IMR-90 (cell line): ENCODE results near the gene CREBZF. TPM values are rescaled to one million over a fixed set of nuclear protein-coding genes. Genes with fewer than 3 reads are reported as not detected.
"Not testable (repeated sequence)": the region's sequence is repeated elsewhere in the genome, so short reads cannot be mapped to it uniquely, and the experiment has no call there.

Experiments used
- ATAC-seq: fragments of 200-7000 bp; cut with Tn5 transposase; 2 replicates; pipeline ENCODE4 v1.9.1; 2020; ENCODE audit warnings: low read depth, mild to moderate bottlenecking, moderate library complexity
- BruUV-seq: library from RNA; stranded (reverse); fragments of 400-500 nt; replicated peaks from 2 replicates; lab custom pipeline; 2021; lab: Mats Ljungman, UMichigan
- CTCF ChIA-PET: fragments of 300-600 bp; formaldehyde crosslinking; extraction: SDS; loops from one replicate; lab custom pipeline; 2021; ENCODE audit warnings: antibody characterized with exemption; lab: Yijun Ruan, JAX
- POLR2A ChIA-PET: fragments of 300-600 bp; sonication (Branson Sonifier 250); formaldehyde crosslinking; loops from one replicate; lab custom pipeline; 2022; ENCODE audit warnings: antibody characterized with exemption; ENCODE audit not compliant: unreplicated experiment; lab: Charles Lee
- DNase-seq: peaks from one replicate; pipeline ENCODE4 v3.0.0; 2013
- H2AFZ ChIP-seq: replicated peaks from 2 replicates; pipeline ENCODE3; 2013; ENCODE audit warnings: low read length, mild to moderate bottlenecking; ENCODE audit not compliant: poor library complexity
- H2AK5ac ChIP-seq: 2 replicates; pipeline ENCODE4 v1.6.1; 2013; ENCODE audit warnings: low read depth, low read length, inconsistent platforms
- H2AK9ac ChIP-seq: replicated peaks from 2 replicates; pipeline ENCODE3; 2013; ENCODE audit warnings: mild to moderate bottlenecking, low read depth, low read length, moderate library complexity; ENCODE audit not compliant: poor library complexity
- H2BK120ac ChIP-seq: 2 replicates; pipeline ENCODE4 v1.6.1; 2013; ENCODE audit warnings: low read depth, low read length, inconsistent platforms
- H2BK15ac ChIP-seq: 3 replicates; pipeline ENCODE4 v1.6.1; 2013; ENCODE audit warnings: low read depth, low read length, inconsistent platforms
- H2BK20ac ChIP-seq: 2 replicates; pipeline ENCODE4 v1.6.1; 2013; ENCODE audit warnings: low read depth, mild to moderate bottlenecking, inconsistent platforms, low read length, moderate library complexity
- H2BK5ac ChIP-seq: 2 replicates; pipeline ENCODE4 v1.6.1; 2013; ENCODE audit warnings: mild to moderate bottlenecking, low read depth, low read length, inconsistent platforms; ENCODE audit not compliant: poor library complexity, severe bottlenecking
- H3K14ac ChIP-seq: replicated peaks from 2 replicates; pipeline ENCODE4 v1.6.1; 2013; ENCODE audit warnings: low read depth, low read length, inconsistent platforms
- H3K18ac ChIP-seq: 2 replicates; pipeline ENCODE4 v1.6.1; 2013; ENCODE audit warnings: low read depth, low read length, control low read depth
- H3K23ac ChIP-seq: 2 replicates; pipeline ENCODE4 v1.6.1; 2013; ENCODE audit warnings: low read depth, low read length, inconsistent platforms
- H3K27ac ChIP-seq: 2 replicates; pipeline ENCODE4 v1.5.1; 2013; ENCODE audit warnings: mild to moderate bottlenecking, control low read depth, low read length; ENCODE audit not compliant: insufficient read depth
- H3K27me3 ChIP-seq: 2 replicates; pipeline ENCODE4 v1.6.1; 2013; ENCODE audit warnings: low read length; ENCODE audit not compliant: control insufficient read depth, insufficient read depth
- H3K36me3 ChIP-seq: 2 replicates; pipeline ENCODE4 v1.6.1; 2013; ENCODE audit warnings: low read length, mixed read lengths; ENCODE audit not compliant: control insufficient read depth, insufficient read depth
- H3K4ac ChIP-seq: 2 replicates; pipeline ENCODE4 v1.6.1; 2013; ENCODE audit warnings: low read depth, low read length, inconsistent platforms
- H3K4me1 ChIP-seq: 2 replicates; pipeline ENCODE4 v1.6.1; 2013; ENCODE audit warnings: low read length, mixed read lengths; ENCODE audit not compliant: control insufficient read depth, insufficient read depth
- H3K4me2 ChIP-seq: 2 replicates; pipeline ENCODE4 v1.6.1; 2013; ENCODE audit warnings: low read depth, mild to moderate bottlenecking, control low read depth, low read length, moderate library complexity
- H3K4me3 ChIP-seq: 2 replicates; pipeline ENCODE4 v1.5.1; 2013; ENCODE audit warnings: low read depth, mild to moderate bottlenecking, control low read depth, low read length, moderate library complexity; ENCODE audit not compliant: insufficient read depth
- H3K56ac ChIP-seq: 2 replicates; pipeline ENCODE4 v1.6.1; 2013; ENCODE audit warnings: low read length, inconsistent platforms; ENCODE audit not compliant: insufficient read depth; ENCODE audit errors: extremely low read depth
- H3K79me1 ChIP-seq, 2 experiments: 2 replicates each; pipeline ENCODE4 v1.6.1; 2013; ENCODE audit warnings: low read length in 2 of 2, inconsistent platforms in 1 of 2, low read depth in 1 of 2
- H3K9ac ChIP-seq: 2 replicates; pipeline ENCODE4 v1.6.1; 2013; ENCODE audit warnings: low read depth, low read length, control low read depth
- H3K9me1 ChIP-seq: 2 replicates; pipeline ENCODE4 v1.6.1; 2013; ENCODE audit warnings: low read length, inconsistent platforms; ENCODE audit not compliant: insufficient read depth
- H3K9me3 ChIP-seq: 2 replicates; pipeline ENCODE4 v1.6.1; 2013; ENCODE audit warnings: low read length; ENCODE audit not compliant: control insufficient read depth, insufficient read depth
- H4K20me1 ChIP-seq: 2 replicates; pipeline ENCODE4 v1.6.1; 2013; ENCODE audit warnings: low read length, inconsistent platforms; ENCODE audit not compliant: insufficient read depth
- H4K5ac ChIP-seq: 2 replicates; pipeline ENCODE4 v1.6.1; 2013; ENCODE audit warnings: mild to moderate bottlenecking, low read depth, low read length, control low read depth
- H4K8ac ChIP-seq, 2 experiments: 2 replicates each; pipeline ENCODE4 v1.6.1; 2013; ENCODE audit warnings: low read depth in 2 of 2, low read length in 2 of 2, control low read depth in 1 of 2, inconsistent platforms in 1 of 2
- H4K91ac ChIP-seq: 2 replicates; pipeline ENCODE4 v1.6.1; 2013; ENCODE audit warnings: low read depth, low read length, inconsistent platforms; ENCODE audit not compliant: insufficient read depth
- WGBS, 2 experiments: methylation state at CpG; one replicate each; pipeline versions ENCODE4 v1.1.5 to v1.1.7; 2013; ENCODE audit warnings: missing lambda C conversion rate in 2 of 2; ENCODE audit not compliant: insufficient read length in 1 of 2; ENCODE audit errors: extremely low coverage in 2 of 2; 5-methylcytosine and 5-hydroxymethylcytosine counted together
- dilution Hi-C: fragments of 300-500 bp; cut with HindIII; formaldehyde crosslinking; loops from one replicate; pipeline ENCODE4 v1.14.3; 2018; ENCODE audit warnings: low sequenced_read_pairs; ENCODE audit not compliant: unreplicated experiment
- in situ Hi-C: fragments of 300-500 bp; cut with MboI; formaldehyde crosslinking; loops from 3 replicates; pipeline ENCODE4 v1.14.3; 2019; ENCODE audit warnings: low sequenced_read_pairs, inconsistent platforms, mixed read lengths
- intact Hi-C: fragments of 100-400 bp; cut with micrococcal nuclease; formaldehyde crosslinking; loops from 2 replicates; pipeline ENCODE4 v1.10.0; 2022
- polyA plus RNA-seq, 3 experiments: library from polyadenylated mRNA; depleted of rRNA; stranded (reverse); fragments of >200 nt; gene quantifications; 2 replicates each; pipeline ENCODE4 v1.2.3, GENCODE V29; 2012; ENCODE audit warnings: low replicate concordance in 1 of 3
- total RNA-seq: library from RNA; depleted of rRNA; stranded (reverse); fragments of >200 nt; gene quantifications from 2 replicates; pipeline ENCODE4 v1.2.3, GENCODE V29; 2012

Gene CREBZF
- total and polyA plus RNA-seq, 2 of the 4 experiments (the other 2 are of a cell fraction), result 12.5 to 17.7 TPM

GRCh38 chr11:85654343-85654742 is 10.6 kb downstream of the CREBZF start:
- ATAC-seq, H2BK120ac ChIP-seq, H3K36me3 ChIP-seq, H3K27ac ChIP-seq, H3K4ac ChIP-seq, H4K5ac ChIP-seq, H3K18ac ChIP-seq, H3K4me3 ChIP-seq, H3K4me1 ChIP-seq, H2AK5ac ChIP-seq, BruUV-seq, intact Hi-C loops, H3K4me2 ChIP-seq, H3K23ac ChIP-seq, H2BK5ac ChIP-seq, H4K91ac ChIP-seq, CTCF ChIA-PET, in situ Hi-C loops, H3K9ac ChIP-seq, H3K56ac ChIP-seq, H3K27me3 ChIP-seq, H3K14ac ChIP-seq, H2AFZ ChIP-seq, H2AK9ac ChIP-seq, H2BK20ac ChIP-seq, H4K8ac ChIP-seq, H3K9me1 ChIP-seq, dilution Hi-C loops, H2BK15ac ChIP-seq, DNase-seq, H3K9me3 ChIP-seq: not testable (repeated sequence)
- POLR2A ChIA-PET, result interaction anchor here (0.9 kb wide), 1 partner anchor 26 kb away, joined by 4 read pairs; the partner anchor contains the start of gene TMEM126B
- H3K79me1 ChIP-seq, result peaks cover 3 to 42% of the 10 kb centered on the region in 2 experiments; a peak in 3 of 4 replicates
- WGBS, 2 experiments, result no CpG with 5 or more reads among the region's 4 CpGs
- peaks cover 15% of the 10 kb centered on the region; the same call in 1 of the 2 replicates for H4K20me1 ChIP-seq
